ENCODE results near the gene USP36.

GRCh38 chr17:78847052-78847451 lies 6.4 kb upstream of the USP36 start:
- TF ChIP-seq CBX5 (IDR thresholded peaks at IDR 0.05; ENCODE audit: borderline replicate concordance, low read depth) = no peak
- TF ChIP-seq MAFK (IDR thresholded peaks at IDR 0.05; ENCODE audit: low read length) = no peak
- no peak for TF ChIP-seq MXI1 (IDR thresholded peaks at IDR 0.05; ENCODE audit: low read depth, low read length)
- TF ChIP-seq ILF3 (IDR thresholded peaks at IDR 0.05; ENCODE audit: borderline replicate concordance) = no peak
- TF ChIP-seq PKNOX1 (IDR thresholded peaks at IDR 0.05) = no peak
- no peak for TF ChIP-seq ZFX (CRISPR knock-in tag; IDR thresholded peaks at IDR 0.05)
- TF ChIP-seq PTBP1 (IDR thresholded peaks at IDR 0.05; ENCODE audit: low read depth, low read length) = no peak
- no peak for TF ChIP-seq CTCF (IDR thresholded peaks at IDR 0.05 in 2 of 3, conservative IDR thresholded peaks at IDR 0.05 in 1 of 3; ENCODE audit: insufficient read depth in 2 of 3, low read depth in 1 of 3, low read length in 3 of 3)
- no peak for TF ChIP-seq STAT6 (CRISPR knock-in tag; IDR thresholded peaks at IDR 0.05)
- TF ChIP-seq MYC (IDR thresholded peaks at IDR 0.05; ENCODE audit: low read depth, low read length) = no peak
- no peak for TF ChIP-seq MYC (CRISPR knock-in tag; IDR thresholded peaks at IDR 0.05; ENCODE audit: borderline replicate concordance, low read depth)

All from K562 (cell line).